Fibroblast of villous mesenchyme (primary cell): ENCODE measurements around the gene DCST2. TPM values are rescaled to one million over a fixed set of nuclear protein-coding genes. Genes with fewer than 3 reads are reported as not detected.
A peak's percentile ranks its signal among the peaks of the same experiment; 100 is the strongest.

Experiments used
- DNase-seq: peaks from one replicate; pipeline ENCODE4 v3.0.0-alpha.2; 2010; ENCODE audit warnings: low read depth
- H3K4me3 ChIP-seq: 2 replicates; pipeline ENCODE4 v1.5.1; 2011; ENCODE audit warnings: low read depth, mild to moderate bottlenecking, low read length
- CTCF ChIP-seq: IDR thresholded peaks from 2 replicates; pipeline ENCODE4 v1.5.1; 2012; ENCODE audit warnings: low read depth, mild to moderate bottlenecking, low read length; ENCODE audit not compliant: insufficient read depth
- total RNA-seq: library from RNA; depleted of rRNA; stranded (reverse); fragments of >200 nt; gene quantifications from 2 replicates; pipeline ENCODE4 v1.2.3, GENCODE V29; 2012

DCST2 gene
- total RNA-seq, 1 donor = not detected

GRCh38 chr1:155053531-155054105 is 20.0 kb upstream of the DCST2 start:
- no peak overlapping the region for H3K4me3 ChIP-seq
- no peak for DNase-seq
- TF ChIP-seq CTCF = no peak

- TF ChIP-seq CTCF = no peak
- H3K4me3 ChIP-seq = peak overlapping the region; percentile 73
- no peak for DNase-seq
Observed at GRCh38 chr1:155052439-155053395, 19.1 kb upstream of the DCST2 start.

GRCh38 chr1:155051777-155052398 is 18.3 kb upstream of the DCST2 start:
- H3K4me3 ChIP-seq = peak overlapping the region; percentile 73
- DNase-seq = peak; percentile 23
- TF ChIP-seq CTCF = no peak

GRCh38 chr1:155051342-155051776 is 17.8 kb upstream of the DCST2 start:
- no peak for TF ChIP-seq CTCF
- H3K4me3 ChIP-seq = peak overlapping the region; percentile 73
- DNase-seq = no peak

GRCh38 chr1:155050560-155051341 is 17.2 kb upstream of the DCST2 start, which contains the start of gene ADAM15:
Gene ADAM15, plus strand, starts transcription at chr1:155051316. Its CDS starts 71 bp downstream, at chr1:155051387.
- peak; percentile 86 for TF ChIP-seq CTCF
- H3K4me3 ChIP-seq = peak within 1 kb of the TSS; percentile 74
- DNase-seq = peak; percentile 79
